GM12873 (cell line): ENCODE results near the gene PDCD2.

Experiments
- CTCF ChIP-seq: IDR thresholded peaks from 2 replicates; pipeline ENCODE4 v1.5.1; 2012; ENCODE audit warnings: low read depth, mild to moderate bottlenecking, moderate library complexity, low read length, control low read depth; ENCODE audit not compliant: insufficient read depth; ENCODE audit errors: missing control alignments

PDCD2 gene

GRCh38 chr6:170554013-170554795 is 30.2 kb downstream of the PDCD2 start, which contains the start of gene TBP:
Gene TBP, plus strand, starts transcription at chr6:170554369. Its CDS starts 2,661 bp downstream, at chr6:170557030.
- no peak for TF ChIP-seq CTCF

GRCh38 chr6:170553534-170554012 is 30.9 kb downstream of the PDCD2 start:
- TF ChIP-seq CTCF = no peak

- no peak for TF ChIP-seq CTCF
Observed at GRCh38 chr6:170552765-170553533, 31.5 kb downstream of the PDCD2 start, which contains the start of gene PSMB1. Gene PSMB1, minus strand, starts transcription at chr6:170553307. Its CDS starts 65 bp downstream, at chr6:170553242.

- TF ChIP-seq CTCF = no peak
Observed at GRCh38 chr6:170545405-170545804, 39.0 kb downstream of the PDCD2 start.

- no peak for TF ChIP-seq CTCF
Observed at GRCh38 chr6:170542031-170542719, 42.3 kb downstream of the PDCD2 start.

- TF ChIP-seq CTCF = no peak
Observed at GRCh38 chr6:170537329-170537728, 47.1 kb downstream of the PDCD2 start.

GRCh38 chr6:170536671-170537070 is 47.8 kb downstream of the PDCD2 start:
- no peak for TF ChIP-seq CTCF
